ENCODE measurements around the gene ZNF516.

The ZNF516 gene

GRCh38 chr18:76318607-76319006 is 176.4 kb downstream of the ZNF516 start:
- Mint-ChIP-seq H3K4me3 (no peak overlapping the region), H3K4me1 (no peaks in the 10 kb centered on the region), H3K27ac (no peak overlapping the region), H3K27me3 (no peaks in the 10 kb centered on the region), H3K36me3 (peaks cover 1% of the 10 kb centered on the region), H3K9me3 (no peaks in the 10 kb centered on the region)

GRCh38 chr18:76317136-76317535 is 177.9 kb downstream of the ZNF516 start:
- Mint-ChIP-seq H3K27ac (no peak overlapping the region), H3K36me3 (peaks cover 1% of the 10 kb centered on the region), H3K4me1 (no peaks in the 10 kb centered on the region), H3K27me3 (no peaks in the 10 kb centered on the region), H3K4me3 (no peak overlapping the region), H3K9me3 (no peaks in the 10 kb centered on the region)

- Mint-ChIP-seq H3K4me1 (no peaks in the 10 kb centered on the region), H3K36me3 (peaks cover 1% of the 10 kb centered on the region), H3K27me3 (no peaks in the 10 kb centered on the region), H3K9me3 (no peaks in the 10 kb centered on the region), H3K4me3 (no peak overlapping the region), H3K27ac (no peak overlapping the region)
These were observed 179.3 kb downstream of the ZNF516 start for GRCh38 chr18:76315722-76316230.

GRCh38 chr18:76314496-76314895 is 180.5 kb downstream of the ZNF516 start:
- no peaks in the 10 kb centered on the region for H3K4me1 Mint-ChIP-seq
- peaks cover 1% of the 10 kb centered on the region for H3K36me3 Mint-ChIP-seq
- no peak overlapping the region for H3K4me3 Mint-ChIP-seq
- H3K27ac Mint-ChIP-seq: no peak overlapping the region
- H3K9me3 Mint-ChIP-seq: no peaks in the 10 kb centered on the region
- H3K27me3 Mint-ChIP-seq: no peaks in the 10 kb centered on the region

GRCh38 chr18:76314015-76314414 is 181.0 kb downstream of the ZNF516 start:
- no peaks in the 10 kb centered on the region for H3K9me3 Mint-ChIP-seq
- H3K36me3 Mint-ChIP-seq: peaks cover 1% of the 10 kb centered on the region
- H3K27me3 Mint-ChIP-seq: no peaks in the 10 kb centered on the region
- no peaks in the 10 kb centered on the region for H3K4me1 Mint-ChIP-seq
- H3K27ac Mint-ChIP-seq: no peak overlapping the region
- H3K4me3 Mint-ChIP-seq: no peak overlapping the region

Measured in activated naive CD4-positive, alpha-beta T cell treated with anti-CD3 and anti-CD28 coated beads, Interleukin-2, amount 50 U/mL, for 24 hours (primary cell).